GM12801 (cell line): ENCODE measurements around the gene HDAC11.

Source experiments
- CTCF ChIP-seq: IDR thresholded peaks from one replicate; pipeline ENCODE4 v1.5.1; 2011; ENCODE audit warnings: control low read depth; ENCODE audit not compliant: insufficient read length; ENCODE audit errors: extremely low read depth

HDAC11 gene

GRCh38 chr3:13479582-13480339, at the start of gene HDAC11:
TSS of gene HDAC11 (plus strand) at chr3:13480306. CDS start at chr3:13480348, 42 bp downstream.
- TF ChIP-seq CTCF, result no peak

GRCh38 chr3:13432093-13432492, 48.0 kb upstream of the HDAC11 start:
- TF ChIP-seq CTCF, result no peak

- no peak for TF ChIP-seq CTCF
These were observed 46.2 kb upstream of the HDAC11 start for GRCh38 chr3:13433912-13434311.

GRCh38 chr3:13440204-13440817, 39.8 kb upstream of the HDAC11 start:
- no peak for TF ChIP-seq CTCF

- no peak for TF ChIP-seq CTCF
These were observed 28.8 kb upstream of the HDAC11 start for GRCh38 chr3:13451301-13451673.

GRCh38 chr3:13452490-13453335, 27.4 kb upstream of the HDAC11 start:
- TF ChIP-seq CTCF, result no peak

- TF ChIP-seq CTCF, result no peak
These were observed 24.5 kb upstream of the HDAC11 start for GRCh38 chr3:13455644-13456043.
